Measurements from ENCODE around the gene EPHA10.

EPHA10 gene

GRCh38 chr1:37752213-37752582 is 12.7 kb downstream of the EPHA10 start:
- no peak overlapping the region for H3K4me2 ChIP-seq
- H3K4me3 ChIP-seq (IDR thresholded peaks at IDR 0.05; ENCODE audit: insufficient read depth, low read depth, low read length): no peak overlapping the region

GRCh38 chr1:37748565-37748964 is 16.4 kb downstream of the EPHA10 start:
- Histone ChIP-seq H3K27ac (no peak overlapping the region), H2AFZ (ENCODE audit: low read depth) (no peak overlapping the region)
- no peak for TF ChIP-seq CTCF (conservative IDR thresholded peaks at IDR 0.05; ENCODE audit: low read depth, low read length)

More at GRCh38 chr1:37752213-37752582, 12.7 kb downstream of the EPHA10 start:
- H3K9ac ChIP-seq: no peak overlapping the region
- no peaks in the 10 kb centered on the region for H3K4me1 ChIP-seq (ENCODE audit: low read depth, poor library complexity, severe bottlenecking)
- no peak overlapping the region for H2AFZ ChIP-seq (ENCODE audit: low read depth)
- no peak overlapping the region for H3K27ac ChIP-seq
- no peaks in the 10 kb centered on the region; the same call in 1 of the 2 replicates for H3K27me3 ChIP-seq (ENCODE audit: insufficient read depth, low read depth)
- H3K79me2 ChIP-seq (ENCODE audit: insufficient read depth, low read depth): no peaks in the 10 kb centered on the region
- no peaks in the 10 kb centered on the region for H4K20me1 ChIP-seq (ENCODE audit: insufficient read depth)
- TF ChIP-seq CTCF (conservative IDR thresholded peaks at IDR 0.05; ENCODE audit: low read depth, low read length): no peak
- no peaks in the 10 kb centered on the region for H3K36me3 ChIP-seq (ENCODE audit: insufficient read depth)

GRCh38 chr1:37746806-37747205 is 18.1 kb downstream of the EPHA10 start:
- Histone ChIP-seq H3K27ac (no peak overlapping the region), H3K4me3 (IDR thresholded peaks at IDR 0.05; ENCODE audit: insufficient read depth, low read depth, low read length) (no peak overlapping the region), H3K79me2 (ENCODE audit: insufficient read depth, low read depth) (no peaks in the 10 kb centered on the region), H3K4me1 (ENCODE audit: low read depth, poor library complexity, severe bottlenecking) (no peaks in the 10 kb centered on the region), H3K4me2 (no peak overlapping the region), H3K36me3 (ENCODE audit: insufficient read depth) (no peaks in the 10 kb centered on the region), H2AFZ (ENCODE audit: low read depth) (no peak overlapping the region), H3K27me3 (ENCODE audit: insufficient read depth, low read depth) (no peaks in the 10 kb centered on the region), H4K20me1 (ENCODE audit: insufficient read depth) (no peaks in the 10 kb centered on the region), H3K9ac (no peak overlapping the region)
- no peak for TF ChIP-seq CTCF (conservative IDR thresholded peaks at IDR 0.05; ENCODE audit: low read depth, low read length)

More at GRCh38 chr1:37748565-37748964, 16.4 kb downstream of the EPHA10 start:
- Histone ChIP-seq H4K20me1 (ENCODE audit: insufficient read depth) (no peaks in the 10 kb centered on the region), H3K79me2 (ENCODE audit: insufficient read depth, low read depth) (no peaks in the 10 kb centered on the region), H3K4me1 (ENCODE audit: low read depth, poor library complexity, severe bottlenecking) (no peaks in the 10 kb centered on the region), H3K9ac (no peak overlapping the region), H3K4me2 (no peak overlapping the region), H3K4me3 (IDR thresholded peaks at IDR 0.05; ENCODE audit: insufficient read depth, low read depth, low read length) (no peak overlapping the region), H3K27me3 (ENCODE audit: insufficient read depth, low read depth) (no peaks in the 10 kb centered on the region), H3K36me3 (ENCODE audit: insufficient read depth) (no peaks in the 10 kb centered on the region)

- H2AFZ ChIP-seq (ENCODE audit: low read depth): no peak overlapping the region
- no peak overlapping the region for H3K4me2 ChIP-seq
- no peaks in the 10 kb centered on the region for H3K27me3 ChIP-seq (ENCODE audit: insufficient read depth, low read depth)
- H3K4me3 ChIP-seq (IDR thresholded peaks at IDR 0.05; ENCODE audit: insufficient read depth, low read depth, low read length): no peak overlapping the region
- peaks cover 7% of the 10 kb centered on the region for H3K4me1 ChIP-seq (ENCODE audit: low read depth, poor library complexity, severe bottlenecking)
- no peak overlapping the region for H3K27ac ChIP-seq
- no peak for TF ChIP-seq CTCF (conservative IDR thresholded peaks at IDR 0.05; ENCODE audit: low read depth, low read length)
- no peak overlapping the region for H3K9ac ChIP-seq
- no peaks in the 10 kb centered on the region for H3K36me3 ChIP-seq (ENCODE audit: insufficient read depth)
- no peaks in the 10 kb centered on the region for H4K20me1 ChIP-seq (ENCODE audit: insufficient read depth)
- H3K79me2 ChIP-seq (ENCODE audit: insufficient read depth, low read depth): no peaks in the 10 kb centered on the region
Observed at GRCh38 chr1:37741662-37742061, 23.3 kb downstream of the EPHA10 start.
